Heart right ventricle (tissue), 16 donors: ENCODE results near the gene CMPK2. TPM values are rescaled to one million over a fixed set of nuclear protein-coding genes. Genes with fewer than 3 reads are reported as not detected.

Experiments
- ATAC-seq, 8 donors: fragments of 200-7000 bp; cut with Tn5 transposase; one replicate each; pipeline ENCODE4 v1.9.1; 2020; ENCODE audit warnings: mild to moderate bottlenecking in 8 of 8, moderate library complexity in 8 of 8, moderate number of reproducible peaks in 1 of 8
- DNase-seq, 2 donors: peaks; one replicate each; pipeline ENCODE4 v3.0.0-alpha.2; 2020
- H3K27ac ChIP-seq, 10 donors: fragments of 200-600 bp; sonication (generic) in 2 of 10; one replicate each; pipeline versions ENCODE4 v1.5.0 to v1.8.0; 2020 to 2022; ENCODE audit warnings: mild to moderate bottlenecking in 3 of 10
- H3K27me3 ChIP-seq, 7 donors: fragments of 200-600 bp; one replicate each; pipeline ENCODE4 v1.8.0; 2021 to 2022; ENCODE audit warnings: mild to moderate bottlenecking in 2 of 7
- H3K36me3 ChIP-seq, 9 donors: fragments of 200-600 bp; sonication (generic) in 1 of 9; one replicate each; pipeline versions ENCODE4 v1.5.0 to v1.8.0; 2020 to 2022; ENCODE audit warnings: mild to moderate bottlenecking in 2 of 9
- H3K4me1 ChIP-seq, 9 donors: fragments of 200-600 bp; sonication (generic) in 1 of 9; one replicate each; pipeline versions ENCODE4 v1.5.0 to v1.8.0; 2020 to 2022; ENCODE audit warnings: mild to moderate bottlenecking in 4 of 9
- H3K4me3 ChIP-seq, 10 donors: fragments of 200-600 bp; sonication (generic) in 2 of 10; one replicate each; pipeline versions ENCODE4 v1.5.0 to v1.8.0; 2020 to 2022; ENCODE audit warnings: mild to moderate bottlenecking in 7 of 10, moderate library complexity in 2 of 10
- H3K9me3 ChIP-seq, 11 donors: fragments of 200-600 bp in 10 of 11; sonication (generic) in 2 of 11; one replicate each; pipeline versions ENCODE4 v1.5.0 to v1.8.0; 2013 to 2022; ENCODE audit warnings: mild to moderate bottlenecking in 2 of 11, control low read depth in 1 of 11, moderate library complexity in 1 of 11
- CTCF ChIP-seq, 9 donors: fragments of 200-600 bp; sonication (generic) in 2 of 9; IDR thresholded peaks; one replicate each; pipeline versions ENCODE4 v1.5.0 to v1.8.0; 2021 to 2022; ENCODE audit warnings: antibody characterized with exemption in 9 of 9, mild to moderate bottlenecking in 5 of 9, moderate library complexity in 1 of 9
- WGBS, 2 donors: extraction: QIAGEN DNeasy Blood & Tissue Kit; methylation state at CpG; one replicate each; pipeline ENCODE4 v1.1.7; 2013; ENCODE audit warnings: inconsistent platforms in 1 of 2; 5-methylcytosine and 5-hydroxymethylcytosine counted together
- intact Hi-C, 10 donors: fragments of 100-400 bp; cut with DNase I; formaldehyde crosslinking; loops; one replicate each; pipeline versions ENCODE4 v1.11.1 to v1.14.2; 2022
- polyA plus RNA-seq, 2 donors: library from polyadenylated mRNA; stranded (reverse); fragments of 200-250 nt; gene quantifications; one replicate each; pipeline ENCODE4 v1.2.3, GENCODE V29; 2013
- total RNA-seq, 10 donors: library from RNA; stranded (reverse); fragmentation: NEBNext Ultra II Directional in 3 of 10; extraction: Animal tissue kit (Norgen Biotek cat#: 25700) in 3 of 10; gene quantifications; one replicate each; pipeline versions ENCODE4 v1.2.1 to v1.2.4, GENCODE V29; 2021 to 2023
- donor health status: Arrhythmogenic right ventricular cardiomyopathy.
- donor health status: ischemic (EF 13 %, LVEDD 7.1; RV severe dilation, severe dysfunction).
- donor health status: healthy with polysubstance abuse.
- donor health status: DM: no; HTN: yes; CAD: no.
- donor health status: DM: no; HTN: no; CAD: no.
- donor health status: ischemic (EF 25% LVEDD 6.9; RV normal size, moderate dysfunction).
- donor health status: ischemic (EF 25% LVEDD 5.7; RV mildly dilated, moderate dysfunction).
- donor health status: healthy.
- donor health status: DM: yes; HTN: yes; CAD: no.
- donor health status: Ischemic cardiomyopathy.
- donor health status: ischemic (EF 35%, LVEDD 5.7; RV mildly dilated, moderate dysfunction).
- donor health status: nonischemic (EF 11% LVEDD 7.7; RV severe dilation, severe dysfunction).
- donor health status: DM: yes; HTN: yes; CAD: no.
- donor health status: PGD.
- donor health status: ischemic (EF 29% LVEDD 5.4; RV normal size, mild dysfunction).
- donor health status: nonischemic (EF 23%, LVEDD 6.1; RV moderate dilation, normal function).

CMPK2 gene
- total and polyA plus RNA-seq, 12 donors, result 2.4 to 21.4 (median 5.7) TPM

- H3K4me1 ChIP-seq, result peaks cover 0 to 26% (median 8%) of the 10 kb centered on the region in 9 donors
- peak; percentile 29 to 67 (median 53) for TF ChIP-seq CTCF (IDR thresholded peaks at IDR 0.05)
- no peak overlapping the region for H3K4me3 ChIP-seq
- no peak for DNase-seq
- H3K36me3 ChIP-seq, result no peaks in the 10 kb centered on the region
- intact Hi-C loops, result loop anchor here in 2 of 10 donors (5.0 kb wide), 2 partner anchors 34 to 476 kb away; no protein-coding TSS in a partner anchor
- no peaks in the 10 kb centered on the region for H3K27me3 ChIP-seq
- peak overlapping the region in 3 of 10 donors; percentile 35 to 68 (median 40) for H3K27ac ChIP-seq
- H3K9me3 ChIP-seq, result peaks cover 0 to 21% (median 5%) of the 10 kb centered on the region in 11 donors
- WGBS, 2 donors, result 8 to 26% methylated on average over 2 of the region's 2 CpGs
- peak in 2 of 8 donors; percentile 37 to 56 for ATAC-seq
Observed at GRCh38 chr2:6828299-6828584, 37.5 kb downstream of the CMPK2 start.

- intact Hi-C loops, result loop anchor here in 2 of 10 donors (5.0 kb wide), 2 partner anchors 35 to 475 kb away; no protein-coding TSS in a partner anchor
- WGBS, 2 donors, result 67 to 70% methylated on average over 5 of the region's 5 CpGs
- Histone ChIP-seq H3K9me3 (peaks cover 0 to 21% (median 5%) of the 10 kb centered on the region in 11 donors), H3K27me3 (no peaks in the 10 kb centered on the region), H3K4me3 (no peak overlapping the region), H3K4me1 (peaks cover 0 to 26% (median 8%) of the 10 kb centered on the region in 9 donors), H3K27ac (peak overlapping the region in 4 of 10 donors; percentile 21 to 68 (median 38)), H3K36me3 (no peaks in the 10 kb centered on the region)
- no peak for DNase-seq
- no peak for ATAC-seq
- TF ChIP-seq CTCF (IDR thresholded peaks at IDR 0.05), result no peak
Observed at GRCh38 chr2:6827566-6828298, 38.0 kb downstream of the CMPK2 start.

- Histone ChIP-seq H3K27me3 (no peaks in the 10 kb centered on the region), H3K4me1 (peaks cover 0 to 28% (median 8%) of the 10 kb centered on the region in 9 donors), H3K36me3 (no peaks in the 10 kb centered on the region), H3K4me3 (no peak overlapping the region), H3K9me3 (peaks cover 0 to 10% (median 2%) of the 10 kb centered on the region in 11 donors), H3K27ac (peak overlapping the region in 1 of 10 donors; percentile 41)
- WGBS, 2 donors, result 36 to 45% methylated on average over 4 of the region's 4 CpGs
- intact Hi-C loops, result loop anchor here in 2 of 10 donors (5.0 kb wide), 2 partner anchors 36 to 474 kb away; no protein-coding TSS in a partner anchor
- peak; percentile 25 to 72 (median 60) for TF ChIP-seq CTCF (IDR thresholded peaks at IDR 0.05)
- DNase-seq (peak in 1 of 2 donors; percentile 25), ATAC-seq (peak; percentile 33 to 90 (median 70))
Observed at GRCh38 chr2:6826081-6826913, 39.4 kb downstream of the CMPK2 start.

GRCh38 chr2:6824962-6825361 lies 40.7 kb downstream of the CMPK2 start:
- DNase-seq (no peak), ATAC-seq (no peak)
- Histone ChIP-seq H3K27me3 (no peaks in the 10 kb centered on the region), H3K4me3 (no peak overlapping the region), H3K27ac (no peak overlapping the region), H3K36me3 (no peaks in the 10 kb centered on the region), H3K4me1 (peaks cover 0 to 39% (median 8%) of the 10 kb centered on the region in 9 donors), H3K9me3 (no peaks in the 10 kb centered on the region)
- no peak for TF ChIP-seq CTCF (IDR thresholded peaks at IDR 0.05)
- WGBS, 2 donors, result 66 to 75% methylated on average over 3 of the region's 3 CpGs
- intact Hi-C loops, result loop anchor here in 2 of 10 donors (5.0 kb wide), 2 partner anchors 37 to 473 kb away; no protein-coding TSS in a partner anchor
